Hematopoietic multipotent progenitor cell treated with erythropoietin and hydrocortisone succinate and interleukin-3 and kit ligand, for 15 days (in vitro differentiated cells): ENCODE results near the gene CCDC175.

Experiments used
- DNase-seq: peaks from one replicate; pipeline ENCODE4 v3.0.0-alpha.2; 2015; ENCODE audit warnings: low spot score

Gene CCDC175

GRCh38 chr14:59482541-59483331 is 93.9 kb downstream of the CCDC175 start:
- peak; percentile 57 for DNase-seq

- no peak for DNase-seq
These were observed 94.6 kb downstream of the CCDC175 start for GRCh38 chr14:59481871-59482540.

GRCh38 chr14:59481407-59481806 is 95.2 kb downstream of the CCDC175 start:
- no peak for DNase-seq

- DNase-seq = no peak
These were observed 96.4 kb downstream of the CCDC175 start for GRCh38 chr14:59480166-59480565.

GRCh38 chr14:59478540-59478939 is 98.1 kb downstream of the CCDC175 start:
- no peak for DNase-seq

GRCh38 chr14:59475709-59476108 is 100.9 kb downstream of the CCDC175 start:
- DNase-seq = no peak

- DNase-seq = no peak
These were observed 102.4 kb downstream of the CCDC175 start for GRCh38 chr14:59474172-59474571.

GRCh38 chr14:59465316-59466135 is 111.1 kb downstream of the CCDC175 start, which contains the start of gene GPR135:
Gene GPR135 (minus strand): TSS chr14:59465380. CDS start chr14:59465226, 154 bp downstream.
- no peak for DNase-seq

GRCh38 chr14:59464486-59465315 is 111.9 kb downstream of the CCDC175 start:
- no peak for DNase-seq

- DNase-seq = no peak
These were observed 112.7 kb downstream of the CCDC175 start for GRCh38 chr14:59463787-59464485.

- no peak for DNase-seq
These were observed 114.7 kb downstream of the CCDC175 start for GRCh38 chr14:59461891-59462290.

- DNase-seq = no peak
These were observed 116.2 kb downstream of the CCDC175 start for GRCh38 chr14:59460378-59460777.

GRCh38 chr14:59458486-59458885 is 118.1 kb downstream of the CCDC175 start:
- DNase-seq = no peak

GRCh38 chr14:59455411-59455810 is 121.2 kb downstream of the CCDC175 start:
- DNase-seq = no peak
